NCI-H187 (cell line): Measurements from ENCODE around the gene MOSPD3.

Experiments
- DNase-seq, 2 experiments: peaks; one replicate each; lab custom pipeline; 2025; lab: John Stamatoyannopoulos, UW

The MOSPD3 gene

DNA sequence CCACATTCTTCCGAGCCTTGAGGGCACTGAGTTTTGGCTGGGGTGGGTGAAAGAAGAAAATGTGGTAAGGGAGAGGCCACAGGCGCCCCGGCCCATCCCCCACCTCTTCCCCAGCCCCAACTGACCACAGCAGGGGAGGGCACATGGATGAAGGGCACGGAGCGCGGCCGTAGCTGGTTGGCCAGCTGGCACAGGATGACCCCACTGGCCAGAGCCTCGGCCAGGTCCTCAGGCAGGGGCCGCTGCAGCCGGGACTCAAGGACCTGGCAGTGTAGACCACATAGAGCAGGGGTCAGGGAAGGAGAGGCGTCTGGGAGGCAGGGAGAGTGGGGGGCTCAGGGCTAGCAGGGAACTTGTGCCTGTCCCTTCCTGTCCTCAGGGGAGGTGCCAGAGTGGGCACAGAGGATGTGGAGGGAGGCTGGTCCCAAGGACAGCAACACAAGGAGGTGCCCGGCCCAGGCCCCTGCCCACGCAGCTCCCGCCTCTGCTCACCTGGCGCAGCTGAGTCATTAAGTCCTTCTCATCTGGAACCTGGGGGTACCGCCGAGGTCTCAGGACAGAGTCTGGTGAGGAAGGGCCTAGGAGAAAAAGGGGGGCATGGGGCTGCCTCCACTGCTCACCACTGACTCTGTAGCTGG is 36.5 kb upstream of the MOSPD3 start:
- DNase-seq: no peak

DNA sequence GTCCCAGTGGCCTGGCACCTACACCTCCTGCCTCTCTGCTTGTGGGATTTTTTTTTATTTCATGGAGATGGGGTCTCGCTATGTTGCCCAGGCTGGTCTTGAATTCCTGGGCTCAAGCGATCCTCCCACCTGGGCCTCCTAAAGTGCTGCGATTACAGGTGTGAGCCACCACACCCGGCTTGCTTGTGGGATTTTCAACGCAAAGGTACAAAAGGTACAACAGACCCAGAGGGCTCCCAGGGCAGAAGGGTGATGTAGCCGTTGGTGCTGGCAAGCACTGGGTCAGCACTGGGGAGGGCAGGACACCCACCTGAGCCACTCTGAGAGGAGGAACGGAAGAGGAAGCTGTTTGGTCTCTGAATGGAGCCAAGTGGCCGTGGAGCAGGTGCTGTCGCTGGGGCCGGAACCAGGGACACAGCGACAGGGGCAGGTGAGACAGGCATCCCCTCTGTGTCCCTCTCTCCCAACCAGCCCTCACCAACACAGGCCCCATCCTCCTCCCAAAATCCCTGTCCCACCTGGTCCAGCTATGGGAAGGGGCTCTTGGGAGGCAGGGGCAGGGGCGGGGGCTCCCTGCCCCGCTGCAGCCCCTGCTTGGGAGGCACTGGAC is 35.9 kb upstream of the MOSPD3 start:
- no peak for DNase-seq

DNA sequence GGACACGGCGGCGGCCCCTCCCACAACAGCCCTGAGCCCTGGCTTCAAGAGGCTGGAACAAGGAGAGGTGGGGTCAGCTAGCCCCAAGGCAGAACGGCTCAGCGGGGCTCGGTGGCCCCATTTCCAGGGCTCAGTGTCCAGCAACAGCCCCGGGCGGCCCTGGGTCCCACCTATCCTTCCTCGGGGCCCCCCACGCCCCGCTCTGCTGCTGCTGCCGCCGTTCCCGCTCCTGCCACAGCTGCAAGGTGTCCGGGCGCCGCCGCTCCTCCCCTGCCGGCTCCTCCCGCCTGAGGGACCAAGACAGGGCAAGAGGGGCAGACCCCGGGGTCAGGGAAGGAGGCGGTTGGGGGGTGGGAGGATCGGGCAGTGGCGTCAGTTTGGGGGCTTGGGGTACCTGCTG is 35.2 kb upstream of the MOSPD3 start:
- no peak for DNase-seq

DNA sequence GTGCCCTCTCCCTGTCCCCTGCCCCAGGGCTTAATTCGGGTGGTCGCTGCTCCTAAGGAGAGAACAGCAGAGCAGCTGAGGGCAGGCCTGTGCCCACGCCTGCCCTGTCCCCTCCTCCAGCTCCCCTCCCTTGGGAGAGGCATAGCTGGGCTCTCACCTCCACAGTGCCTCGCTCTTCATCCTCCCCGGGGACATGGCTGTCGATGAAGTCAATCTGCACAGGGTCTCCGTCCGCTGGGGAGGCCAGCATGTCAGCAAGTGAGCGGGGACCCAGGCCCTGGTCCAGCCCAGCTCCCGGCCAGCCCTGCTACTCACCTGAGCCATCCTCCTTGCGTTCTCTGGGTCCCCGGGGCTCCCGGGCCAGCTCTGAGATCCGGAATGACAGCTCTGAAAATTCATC is 34.8 kb upstream of the MOSPD3 start:
- DNase-seq: no peak

DNA sequence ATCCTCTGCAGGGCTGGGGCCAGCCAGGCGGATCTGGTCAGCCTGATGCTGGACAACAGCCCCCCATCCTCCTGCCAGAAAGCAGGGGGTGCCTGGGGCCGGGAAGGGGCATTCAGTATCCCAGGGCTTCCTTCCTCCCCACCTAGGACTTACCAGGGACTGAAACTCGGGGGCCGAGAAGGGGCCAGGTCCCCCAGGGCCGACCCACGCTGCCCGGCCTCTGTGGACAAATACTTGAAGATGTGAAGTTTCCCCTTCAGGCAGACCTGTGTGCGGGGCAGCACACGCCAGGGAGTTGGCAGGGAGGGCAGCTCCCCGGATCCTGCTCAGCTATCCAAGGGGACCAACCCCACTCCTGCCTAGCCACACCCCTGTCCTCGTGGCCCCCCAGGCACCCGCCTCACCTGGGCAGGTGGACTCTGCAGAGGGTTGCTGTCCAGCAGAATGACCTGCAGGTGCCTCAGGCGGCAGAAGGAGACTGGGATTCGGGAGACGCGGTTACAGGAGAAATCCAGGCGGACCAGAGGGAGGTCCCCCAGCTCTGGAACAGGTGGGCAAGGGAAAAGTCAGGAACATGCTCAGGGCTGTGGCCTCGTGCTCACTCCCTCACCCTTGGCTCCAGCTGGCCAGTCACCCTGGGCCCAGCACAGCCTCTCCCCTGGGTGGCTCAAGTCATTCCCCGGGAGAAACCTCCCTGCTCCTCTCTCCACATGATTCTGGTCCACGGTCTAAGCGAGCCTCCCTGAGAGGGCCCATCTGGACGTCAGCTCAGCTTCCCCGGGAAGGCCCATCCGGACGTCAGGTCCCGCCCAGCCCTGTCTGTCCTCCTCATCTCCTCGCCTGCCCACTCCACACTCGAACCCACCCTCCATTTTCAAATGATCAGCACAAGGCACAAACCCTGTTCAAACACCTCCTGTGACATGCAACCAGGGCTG is 33.8 kb upstream of the MOSPD3 start:
- no peak for DNase-seq

DNA sequence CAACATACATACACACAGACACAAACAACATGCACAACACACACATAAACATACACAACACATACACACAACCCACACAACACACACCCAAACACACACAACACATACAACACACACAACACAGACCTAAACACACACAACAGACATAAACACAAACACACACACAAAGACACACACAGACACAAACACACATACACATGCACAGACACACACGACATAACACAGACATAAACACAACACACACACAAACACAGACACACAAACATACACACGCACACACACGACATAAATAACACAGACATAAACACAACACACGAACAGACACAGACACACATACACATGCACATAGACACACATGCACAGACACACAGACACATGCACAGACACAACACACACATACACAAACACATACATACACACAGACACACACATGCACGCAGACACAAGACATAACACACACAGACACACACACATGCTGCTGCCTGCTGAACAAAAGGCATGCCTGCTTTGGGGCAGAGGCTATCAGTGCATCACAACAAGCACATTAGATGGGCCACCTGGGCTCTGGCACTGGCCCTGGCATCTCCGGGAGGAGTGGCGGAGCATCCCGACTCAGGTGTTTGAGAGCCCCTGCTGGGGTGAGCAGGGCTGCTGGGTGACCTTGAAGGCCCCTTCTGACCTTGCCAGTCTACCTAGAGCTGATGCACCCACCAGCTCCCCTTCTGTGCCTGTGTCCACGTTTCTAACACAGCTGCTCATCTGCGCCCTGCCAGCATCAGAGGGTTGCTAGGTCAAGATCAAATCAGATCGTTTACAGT is 31.7 kb upstream of the MOSPD3 start:
- DNase-seq: no peak

DNA sequence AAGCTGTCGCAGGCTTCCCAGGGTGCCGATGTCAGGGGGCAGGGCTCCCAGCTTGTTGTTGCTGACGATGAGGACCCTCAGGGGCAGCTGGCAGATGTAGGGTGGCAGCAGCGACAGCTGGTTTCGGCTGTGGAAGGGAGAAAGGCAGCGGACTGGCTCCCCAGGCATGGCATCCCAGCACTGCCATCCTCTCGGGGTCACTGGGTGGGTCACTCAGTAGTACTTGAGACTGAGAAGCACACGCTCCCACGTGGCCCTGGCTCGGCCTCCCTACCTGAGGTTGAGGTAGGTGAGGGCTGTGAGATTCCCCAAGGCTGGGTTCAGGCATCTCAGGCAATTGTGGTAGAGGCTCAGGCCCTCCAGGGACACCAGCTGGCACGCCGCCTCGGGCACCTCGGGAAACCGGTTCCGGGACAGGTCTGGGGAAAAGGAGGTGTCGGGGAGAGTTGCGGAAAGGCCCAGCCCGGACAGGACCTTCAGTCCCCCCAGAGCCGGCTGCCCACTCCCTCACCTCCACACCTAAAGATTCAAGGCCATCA is 30.2 kb upstream of the MOSPD3 start:
- no peak for DNase-seq

DNA sequence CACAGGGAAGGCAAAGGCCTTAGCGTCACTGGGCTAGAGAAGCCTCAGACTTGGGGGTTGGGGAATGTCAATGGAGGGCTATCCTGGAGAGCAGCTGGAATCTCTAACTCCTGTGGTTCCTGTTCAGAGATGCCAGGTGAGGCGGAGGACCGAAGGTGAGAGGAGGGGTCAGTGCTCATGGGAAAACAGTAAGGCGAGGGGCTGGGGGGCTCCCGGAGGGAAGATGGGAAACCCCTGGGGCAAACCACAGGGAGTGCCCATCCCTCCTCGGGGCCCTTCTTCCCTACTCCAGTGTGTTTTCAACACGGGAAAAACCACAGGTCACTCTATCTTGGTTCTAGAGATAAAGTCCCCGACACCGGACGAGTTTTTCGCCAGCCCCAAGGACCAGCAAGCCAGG is 29.7 kb upstream of the MOSPD3 start:
- no peak for DNase-seq

DNA sequence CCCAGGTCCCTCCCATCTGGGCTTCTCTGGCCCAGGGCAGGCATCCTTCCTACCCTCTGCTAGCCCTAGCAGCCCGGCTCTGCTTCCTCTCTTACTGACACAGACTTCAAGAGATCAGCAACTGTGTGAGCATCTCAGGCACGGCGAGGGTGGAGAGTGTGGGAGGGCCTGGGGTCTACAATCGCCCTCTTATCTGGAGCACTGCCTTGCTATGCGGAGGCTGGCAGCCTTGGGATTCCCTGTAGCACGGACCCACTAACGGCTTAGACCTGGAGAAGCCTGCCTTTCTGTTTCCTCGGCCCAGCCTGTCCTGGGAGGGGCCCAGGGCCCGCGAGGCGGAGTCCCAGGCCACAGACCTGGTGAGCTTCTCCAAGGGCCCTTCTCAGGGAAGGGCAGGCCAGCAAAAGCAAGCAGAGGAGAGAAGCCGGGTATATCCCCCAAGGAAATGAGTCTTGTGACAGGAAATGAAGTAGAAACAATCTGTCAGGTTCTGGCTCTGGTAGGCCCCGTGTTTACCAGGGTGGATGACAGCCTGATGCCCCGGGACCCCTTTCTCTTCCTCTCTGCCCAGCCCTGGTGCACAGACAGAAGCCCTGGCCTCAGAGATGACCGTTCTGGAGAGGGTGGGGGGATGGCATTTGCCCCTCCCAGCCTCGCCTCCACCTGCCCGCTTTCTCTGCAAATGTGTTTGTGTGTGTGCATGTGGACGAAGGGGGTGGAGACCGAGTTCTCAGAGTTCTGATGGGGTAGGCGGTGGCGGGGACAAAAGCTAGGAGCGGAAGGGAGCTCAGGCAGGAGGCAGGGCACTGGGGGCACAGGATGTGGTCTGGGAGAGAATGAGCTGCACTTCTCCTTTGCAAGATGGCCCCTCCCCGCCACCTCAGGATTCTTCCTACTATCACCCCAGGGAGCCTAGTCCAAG is 28.9 kb upstream of the MOSPD3 start:
- no peak for DNase-seq

DNA sequence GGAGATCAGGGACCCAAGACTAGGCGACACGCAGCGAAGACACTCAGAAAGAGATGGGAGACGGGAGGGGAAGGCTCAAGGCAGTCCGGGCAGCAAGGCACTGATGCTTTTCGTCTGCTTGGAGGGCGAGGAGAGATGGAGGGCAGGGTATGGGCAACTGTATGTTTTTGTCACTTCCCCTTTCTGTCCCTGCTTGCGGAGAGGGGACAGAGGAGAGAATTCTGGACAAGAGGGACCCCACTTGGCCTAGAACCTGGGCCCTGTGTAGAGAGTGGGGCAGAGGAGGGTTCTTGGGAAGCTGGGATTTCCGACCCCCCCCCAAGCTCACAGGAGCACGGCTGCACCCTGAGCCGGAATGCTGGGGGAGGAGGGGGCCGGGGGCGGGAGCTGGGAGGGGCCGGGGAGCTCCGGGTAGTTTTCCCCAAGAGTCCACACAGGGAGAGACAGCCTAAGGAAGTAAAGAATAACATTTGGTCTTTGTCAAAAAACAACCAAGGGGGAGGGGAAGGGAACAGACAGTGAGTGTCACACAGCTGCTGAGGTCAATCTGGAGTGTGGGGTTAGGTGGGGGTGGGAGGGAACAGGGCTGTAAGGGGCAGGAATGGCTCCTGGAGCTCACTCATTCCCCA is 28.2 kb upstream of the MOSPD3 start:
- DNase-seq: peak in 1 of 2 experiments; percentile 52

DNA sequence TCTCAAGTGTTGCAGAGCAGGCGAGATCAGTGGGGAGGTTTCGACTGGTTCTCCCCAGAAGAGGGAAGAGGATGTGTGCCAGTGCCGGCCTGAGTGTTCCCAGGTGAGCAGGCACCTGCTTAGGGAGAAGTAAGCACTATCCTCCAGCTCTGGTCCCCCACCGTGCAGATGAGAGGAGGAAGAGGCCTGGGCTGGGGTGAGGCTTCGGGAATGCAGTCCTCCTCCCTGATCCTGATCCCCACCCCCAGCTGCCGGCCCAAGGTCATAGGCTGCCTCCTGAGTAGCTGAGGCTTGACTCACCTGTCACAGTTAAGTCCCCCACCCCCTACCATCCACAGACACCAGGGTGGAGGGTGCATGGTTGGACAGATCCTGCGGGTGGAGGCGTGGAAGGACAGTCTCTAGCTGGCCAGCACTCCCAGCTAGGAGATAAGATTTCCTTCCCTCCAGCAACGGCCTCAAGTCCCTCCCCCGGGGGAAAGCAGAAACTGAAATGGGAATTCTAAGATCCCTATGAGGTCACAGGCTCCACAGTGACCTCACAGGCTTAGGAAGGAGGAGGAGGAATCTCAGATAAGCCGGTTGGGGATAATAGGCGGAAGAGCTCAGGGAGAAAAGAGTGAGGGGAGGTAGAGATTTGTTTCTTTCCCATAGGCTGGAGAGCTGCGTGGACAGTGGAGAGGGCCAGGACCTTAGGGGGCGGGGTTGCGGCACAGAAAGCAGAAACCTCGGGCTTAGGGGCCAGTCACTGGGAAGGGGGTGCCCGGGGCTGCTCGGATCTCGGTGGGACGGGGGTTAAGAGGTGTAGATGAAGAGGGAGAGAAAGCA is 27.4 kb upstream of the MOSPD3 start:
- DNase-seq: peak; percentile 52 to 55

DNA sequence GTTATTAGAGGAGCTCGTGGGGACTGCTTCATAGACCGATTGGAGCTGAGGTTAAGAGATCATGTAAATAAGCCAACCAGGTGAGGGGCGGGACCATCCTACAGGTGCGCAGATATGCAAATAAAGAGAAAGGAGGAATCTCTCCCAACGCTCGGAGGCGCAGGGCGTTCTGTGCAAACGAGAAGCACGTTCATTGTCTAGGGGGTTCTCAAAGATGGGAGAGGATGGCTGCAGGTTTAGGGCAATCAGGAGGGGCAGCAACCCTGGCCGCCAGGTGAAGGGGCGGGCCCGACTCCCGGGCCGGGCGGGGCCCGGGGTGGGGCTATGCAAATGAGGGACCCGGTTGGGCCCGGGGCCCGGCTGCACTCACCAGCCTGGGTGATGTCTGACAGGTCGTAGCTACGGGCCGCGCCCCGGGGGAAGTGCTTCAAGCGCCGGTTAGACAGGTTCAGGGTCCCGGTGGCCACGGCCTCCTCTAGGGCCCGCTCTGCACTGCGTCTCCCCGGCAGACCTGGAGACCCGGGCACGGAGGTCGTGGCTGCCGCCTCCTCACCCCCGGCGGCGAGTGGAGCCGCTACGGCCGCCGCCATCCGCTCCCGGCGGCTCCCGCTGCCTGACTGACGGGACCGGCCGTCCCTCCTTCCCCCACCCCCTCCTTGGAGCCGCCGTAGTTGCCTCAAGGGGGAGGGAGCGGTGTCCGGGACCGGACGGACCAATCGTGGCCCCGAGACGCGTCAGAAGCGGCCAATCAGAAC is 26.7 kb upstream of the MOSPD3 start, which contains the start of gene LRCH4:
TSS of gene LRCH4 (minus strand) at position 619 of the 755 bp plus-strand sequence. CDS start at position 590, 29 bp downstream.
- peak; percentile 59 to 66 for DNase-seq

DNA sequence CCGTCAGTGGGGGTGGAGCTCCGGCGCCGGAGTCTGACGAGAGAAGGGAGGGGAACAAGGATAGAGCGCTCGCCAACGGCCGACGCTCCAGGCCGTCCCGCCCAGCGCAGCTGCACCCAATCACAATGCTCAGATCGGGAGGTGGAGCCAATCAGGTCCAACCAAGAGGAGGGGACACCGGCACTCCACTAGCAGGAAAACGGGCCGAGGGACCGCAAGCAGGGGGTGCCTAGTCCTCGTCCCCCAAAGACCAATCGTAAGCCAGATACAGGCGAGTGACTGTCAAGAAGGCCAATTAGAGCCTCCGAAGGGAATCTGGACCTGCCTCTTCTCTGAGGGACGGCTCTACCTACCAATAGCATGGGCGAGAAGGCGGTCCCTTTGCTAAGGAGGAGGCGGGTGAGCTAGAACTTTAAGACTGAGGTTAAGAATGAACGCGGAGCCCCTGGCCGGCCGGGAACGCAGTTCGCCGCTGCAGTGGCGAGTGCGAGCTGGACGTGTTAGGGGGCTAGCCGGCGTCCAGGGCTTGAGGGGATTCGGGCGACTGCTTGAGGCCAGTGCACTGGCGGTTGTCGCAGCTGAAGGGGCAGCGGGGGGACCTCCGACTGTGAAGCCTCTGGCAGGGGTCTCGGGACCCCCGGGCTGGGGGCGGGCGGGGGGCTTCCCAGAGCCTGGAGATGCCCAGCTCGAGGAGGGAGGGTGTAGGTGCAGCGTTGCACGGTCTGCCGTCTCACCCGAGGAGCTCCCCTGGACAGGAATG is 25.9 kb upstream of the MOSPD3 start, which contains the start of gene FBXO24:
TSS of gene FBXO24 (plus strand) at position 63 of the 760 bp plus-strand sequence. CDS start at position 361, 298 bp downstream.
- DNase-seq: peak; percentile 99 to 100

DNA sequence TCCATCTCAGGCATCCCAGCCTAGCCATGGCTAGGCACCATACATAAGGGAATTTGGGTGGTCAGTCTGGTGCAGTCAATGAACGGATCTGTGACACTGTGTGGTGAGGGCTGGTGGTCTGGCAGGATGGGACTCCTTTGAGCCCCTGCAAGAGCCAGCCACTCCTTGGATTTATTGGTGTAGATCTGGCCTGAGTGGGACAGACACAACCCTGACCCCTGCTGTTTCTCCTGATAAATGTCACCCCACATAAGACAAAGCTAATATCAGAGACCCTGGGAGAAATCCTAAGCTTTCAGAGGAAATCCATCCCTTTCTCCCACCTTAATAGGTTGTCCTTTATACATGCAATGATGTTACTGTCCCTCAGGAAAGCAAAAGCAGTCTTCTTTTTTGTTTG is 23.9 kb upstream of the MOSPD3 start:
- DNase-seq: no peak

DNA sequence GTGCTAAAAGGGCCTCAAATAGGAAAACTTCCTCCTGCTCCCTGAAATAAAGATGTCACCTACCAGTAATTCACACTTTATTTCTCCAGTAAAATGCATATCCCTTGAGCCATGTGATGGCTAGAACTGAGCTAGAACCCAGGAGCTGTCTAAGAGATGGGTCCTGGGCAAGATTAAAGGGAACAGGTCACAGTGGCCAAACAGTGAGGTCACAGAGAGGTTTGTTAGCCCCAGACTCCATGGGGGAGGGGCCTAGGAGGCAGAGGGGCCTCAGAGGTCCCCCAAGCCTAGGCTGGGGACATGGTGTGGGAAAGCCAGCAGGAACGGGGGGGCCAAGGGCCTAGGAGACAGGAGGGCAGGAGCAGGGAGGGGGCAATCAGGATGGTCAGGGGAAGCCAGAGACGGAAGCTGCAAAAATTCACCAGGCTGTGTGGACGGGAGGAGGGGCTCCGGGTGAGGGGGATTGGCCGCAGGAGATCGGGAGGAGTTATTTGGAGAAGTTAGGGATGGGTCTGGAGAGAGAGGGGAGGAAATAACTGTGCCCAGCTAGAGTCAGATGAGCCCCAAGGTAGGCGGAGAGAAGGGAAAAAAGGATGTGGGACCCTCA is 22.9 kb upstream of the MOSPD3 start:
- no peak for DNase-seq

DNA sequence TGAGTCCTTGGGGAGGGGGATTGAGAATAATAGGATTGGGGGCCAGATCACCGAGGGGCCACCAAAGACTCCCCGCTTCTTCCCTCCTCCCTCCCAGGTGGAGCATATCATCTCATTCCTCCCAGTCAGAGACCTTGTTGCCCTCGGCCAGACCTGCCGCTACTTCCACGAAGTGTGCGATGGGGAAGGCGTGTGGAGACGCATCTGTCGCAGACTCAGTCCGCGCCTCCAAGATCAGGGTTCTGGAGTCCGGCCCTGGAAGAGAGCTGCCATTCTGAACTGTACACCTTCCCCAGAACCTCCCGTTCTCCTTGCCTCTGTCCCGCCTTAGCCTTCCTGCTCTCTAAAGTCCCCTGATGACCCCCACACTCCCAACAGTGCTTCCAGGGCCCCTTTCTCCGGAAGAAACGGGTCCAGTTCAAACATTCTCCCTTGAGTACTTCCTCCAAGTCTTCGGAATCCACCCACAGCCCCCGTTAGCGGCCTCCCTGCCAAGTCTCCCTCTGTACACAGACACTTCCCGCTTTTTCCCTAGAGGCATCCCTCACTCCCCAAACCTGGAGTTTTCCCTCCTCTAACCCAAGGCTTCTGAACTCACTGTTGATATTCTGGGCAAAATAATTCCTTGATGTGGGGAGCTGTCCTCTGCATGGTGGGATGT is 22.1 kb upstream of the MOSPD3 start:
- DNase-seq: no peak

DNA sequence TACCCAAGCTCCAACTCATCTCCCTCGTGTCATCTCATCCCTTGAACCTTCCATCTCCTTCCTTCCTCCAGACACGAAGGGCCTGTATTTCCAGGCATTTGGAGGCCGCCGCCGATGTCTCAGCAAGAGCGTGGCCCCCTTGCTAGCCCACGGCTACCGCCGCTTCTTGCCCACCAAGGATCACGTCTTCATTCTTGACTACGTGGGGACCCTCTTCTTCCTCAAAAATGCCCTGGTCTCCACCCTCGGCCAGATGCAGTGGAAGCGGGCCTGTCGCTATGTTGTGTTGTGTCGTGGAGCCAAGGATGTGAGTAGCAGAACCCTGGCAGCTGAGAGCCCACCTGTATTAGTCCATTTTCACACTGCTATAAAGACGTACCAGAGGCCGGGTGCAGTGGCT is 20.7 kb upstream of the MOSPD3 start:
- no peak for DNase-seq
